ENCODE results near the gene KIF3C. TPM values are rescaled to one million over a fixed set of nuclear protein-coding genes. Genes with fewer than 3 reads are reported as not detected.
A peak's percentile ranks its signal among the peaks of the same experiment; 100 is the strongest.

The KIF3C gene
- total RNA-seq, 2 experiments from 2014 or later: 5.2 to 5.3 TPM

- Mint-ChIP-seq H3K9me3 (ENCODE audit: low read depth) (no peaks in the 10 kb centered on the region), H3K4me3 (peak overlapping the region; percentile 77), H3K27me3 (no peaks in the 10 kb centered on the region), H3K36me3 (ENCODE audit: low read depth) (no peaks in the 10 kb centered on the region), H3K27ac (no peak overlapping the region), H3K4me1 (peaks cover 8% of the 10 kb centered on the region)
- ChIA-PET POLR2A (no interaction called here), CTCF (interaction anchor here (1.1 to 3.2 kb wide), 4 partner anchors 11 to 204 kb away, joined by 3 to 11 read pairs (median 6); no protein-coding TSS in a partner anchor)
- DNase-seq: no peak
- no peak for ATAC-seq
- intact Hi-C loops (cut with DNase I, micrococcal nuclease): no loop called here
These were observed 1.3 kb downstream of the KIF3C start for GRCh38 chr2:25980951-25981350.

- H3K4me1 Mint-ChIP-seq: peaks cover 8% of the 10 kb centered on the region
- H3K4me3 Mint-ChIP-seq: no peak overlapping the region
- H3K9me3 Mint-ChIP-seq (ENCODE audit: low read depth): no peaks in the 10 kb centered on the region
- intact Hi-C loops (cut with DNase I, micrococcal nuclease): no loop called here
- H3K27me3 Mint-ChIP-seq: no peaks in the 10 kb centered on the region
- no peak overlapping the region for H3K27ac Mint-ChIP-seq
- DNase-seq (no peak), ATAC-seq (no peak)
- POLR2A ChIA-PET: no interaction called here
- H3K36me3 Mint-ChIP-seq (ENCODE audit: low read depth): no peaks in the 10 kb centered on the region
- CTCF ChIA-PET: interaction anchor here (0.8 to 3.2 kb wide), 3 partner anchors 9 to 29 kb away, joined by 5 to 11 read pairs (median 10); no protein-coding TSS in a partner anchor
These were observed 2.0 kb downstream of the KIF3C start for GRCh38 chr2:25980076-25980887.

- Mint-ChIP-seq H3K27me3 (no peaks in the 10 kb centered on the region), H3K36me3 (ENCODE audit: low read depth) (no peaks in the 10 kb centered on the region), H3K9me3 (ENCODE audit: low read depth) (no peaks in the 10 kb centered on the region), H3K4me1 (peaks cover 8% of the 10 kb centered on the region), H3K27ac (no peak overlapping the region), H3K4me3 (no peak overlapping the region)
- no peak for ATAC-seq
- no peak for DNase-seq
- intact Hi-C loops (cut with DNase I, micrococcal nuclease): no loop called here
- ChIA-PET POLR2A (no interaction called here), CTCF (interaction anchor here (0.8 to 1.1 kb wide), 3 partner anchors 8 to 28 kb away, joined by 3 to 5 read pairs (median 3); no protein-coding TSS in a partner anchor)
These were observed 3.3 kb downstream of the KIF3C start for GRCh38 chr2:25979001-25979400.

GRCh38 chr2:25977768-25978167, 4.5 kb downstream of the KIF3C start:
- Mint-ChIP-seq H3K27ac (no peak overlapping the region), H3K27me3 (no peaks in the 10 kb centered on the region), H3K4me1 (peaks cover 6% of the 10 kb centered on the region), H3K36me3 (ENCODE audit: low read depth) (no peaks in the 10 kb centered on the region), H3K9me3 (ENCODE audit: low read depth) (no peaks in the 10 kb centered on the region), H3K4me3 (no peak overlapping the region)
- CTCF ChIA-PET: interaction anchor here (0.6 to 1.1 kb wide), 3 partner anchors 14 to 95 kb away, joined by 3 to 5 read pairs (median 4); no protein-coding TSS in a partner anchor
- ATAC-seq (no peak), DNase-seq (no peak)
- intact Hi-C loops (cut with DNase I, micrococcal nuclease): no loop called here
- POLR2A ChIA-PET: no interaction called here

DNA sequence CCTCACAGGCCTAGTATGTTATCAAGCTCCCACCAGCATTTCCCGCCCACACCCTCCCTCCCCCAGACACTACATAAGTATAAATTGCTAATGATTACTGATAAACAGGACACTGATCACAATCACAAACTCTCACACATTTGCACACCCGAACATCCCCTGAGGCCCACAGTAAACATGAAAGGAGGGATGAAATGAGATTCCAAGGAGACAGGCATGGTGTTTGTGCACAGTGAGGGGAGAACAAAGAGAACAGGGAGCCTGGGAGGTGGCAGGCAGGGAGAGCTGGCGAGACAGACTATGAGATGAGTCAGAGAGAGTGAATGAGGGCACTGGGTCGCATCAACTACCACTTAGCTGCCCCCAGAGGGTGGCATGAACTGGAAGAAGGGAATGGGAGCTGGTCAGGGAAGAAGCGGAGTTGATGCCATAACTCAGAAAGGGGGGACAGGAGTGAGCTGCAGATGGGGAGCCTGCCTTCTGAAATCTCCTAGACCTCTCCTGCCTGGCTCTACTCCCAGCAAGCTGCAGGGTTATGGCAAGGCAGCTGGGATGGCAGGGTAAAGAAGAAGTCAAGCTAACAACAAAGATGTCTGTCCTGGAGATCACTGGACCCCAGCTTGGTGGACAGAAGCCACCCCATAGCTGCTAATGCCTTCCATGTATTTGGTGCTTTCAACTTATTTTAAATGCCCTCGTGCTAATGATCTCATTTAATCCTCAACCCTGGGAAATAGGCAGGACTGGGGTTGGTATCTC, 5.1 kb downstream of the KIF3C start:
- intact Hi-C loops (cut with DNase I, micrococcal nuclease): no loop called here
- Mint-ChIP-seq H3K4me1 (peaks cover 6% of the 10 kb centered on the region), H3K4me3 (no peak overlapping the region), H3K36me3 (ENCODE audit: low read depth) (no peaks in the 10 kb centered on the region), H3K27me3 (no peaks in the 10 kb centered on the region), H3K9me3 (ENCODE audit: low read depth) (no peaks in the 10 kb centered on the region), H3K27ac (no peak overlapping the region)
- POLR2A ChIA-PET: no interaction called here
- ATAC-seq: no peak
- DNase-seq: no peak
- CTCF ChIA-PET: interaction anchor here (0.6 to 1.1 kb wide), 3 partner anchors 14 to 95 kb away, joined by 3 to 5 read pairs (median 4); no protein-coding TSS in a partner anchor

DNA sequence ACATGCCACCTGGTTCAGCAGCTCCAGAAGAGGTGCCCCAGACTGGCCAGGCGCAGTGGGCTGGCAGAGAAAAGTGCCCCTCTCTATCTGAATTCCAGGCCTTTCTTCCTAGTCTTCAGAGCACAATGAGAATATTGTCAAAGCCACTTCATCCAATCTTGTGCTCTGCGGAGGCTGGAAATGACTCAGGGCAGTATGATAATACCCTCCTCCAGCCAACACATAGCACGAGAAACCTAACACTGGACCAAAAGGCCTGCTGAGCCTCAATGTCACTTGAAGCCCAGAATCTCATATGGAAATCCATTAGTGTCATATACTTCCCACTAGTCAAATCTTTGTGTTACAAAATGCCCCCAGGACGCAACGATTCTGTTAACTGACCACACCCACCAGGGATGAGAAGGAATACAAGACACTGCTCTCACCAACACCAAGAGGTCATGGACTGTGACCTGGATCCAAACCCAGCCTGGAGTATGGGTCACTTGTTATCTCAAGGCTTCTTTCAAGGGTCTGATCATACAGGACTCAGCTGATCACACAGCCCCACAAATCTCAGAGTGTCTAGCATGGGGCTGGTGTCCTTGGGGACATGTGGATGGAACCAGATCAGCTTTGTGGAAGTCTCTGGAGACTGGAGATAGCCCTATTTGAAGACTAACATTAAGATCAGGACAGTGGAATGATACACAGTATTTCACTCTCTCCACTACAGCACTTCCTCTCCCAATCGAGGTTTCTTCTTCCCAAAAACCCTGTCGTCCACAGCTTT, 10.1 kb downstream of the KIF3C start:
- intact Hi-C loops (cut with DNase I, micrococcal nuclease): no loop called here
- ChIA-PET CTCF (interaction anchor here (0.7 to 1.7 kb wide), 5 partner anchors 10 to 193 kb away, joined by 3 to 4 read pairs (median 4); partner anchors contain the start of gene KIF3C), POLR2A (no interaction called here)
- no peaks in the 10 kb centered on the region for H3K36me3 Mint-ChIP-seq (ENCODE audit: low read depth)
- no peaks in the 10 kb centered on the region for H3K9me3 Mint-ChIP-seq (ENCODE audit: low read depth)
- no peak overlapping the region for H3K4me3 Mint-ChIP-seq
- ATAC-seq: no peak
- H3K27me3 Mint-ChIP-seq: no peaks in the 10 kb centered on the region
- no peak for DNase-seq
- H3K4me1 Mint-ChIP-seq: peaks cover 5% of the 10 kb centered on the region
- no peak overlapping the region for H3K27ac Mint-ChIP-seq

DNA sequence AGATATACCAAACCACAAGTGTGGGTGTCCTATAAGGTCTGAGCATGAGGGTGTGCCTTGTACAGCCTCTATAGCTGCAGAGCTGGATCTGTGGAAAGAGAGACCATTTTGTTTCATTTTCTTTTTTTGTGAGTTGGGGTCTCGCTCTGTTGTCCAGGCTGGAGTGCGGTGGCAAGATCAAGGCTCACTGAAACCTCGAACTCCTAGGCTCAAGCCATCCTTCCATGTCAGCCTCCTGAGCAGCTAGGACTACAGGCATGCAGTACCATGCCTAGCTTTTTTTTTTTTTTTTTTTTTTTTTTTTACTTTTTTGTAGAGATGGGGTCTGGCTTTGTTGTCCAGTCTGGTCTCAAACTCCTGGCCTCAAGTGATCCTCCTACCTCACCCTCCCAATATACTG, 10.7 kb downstream of the KIF3C start:
- H3K27ac Mint-ChIP-seq: no peak overlapping the region
- intact Hi-C loops (cut with DNase I, micrococcal nuclease): no loop called here
- no peak for DNase-seq

GRCh38 chr2:25966531-25967270, 15.6 kb downstream of the KIF3C start:
- Mint-ChIP-seq H3K36me3 (ENCODE audit: low read depth) (no peaks in the 10 kb centered on the region), H3K4me1 (peaks cover 5% of the 10 kb centered on the region), H3K9me3 (ENCODE audit: low read depth) (no peaks in the 10 kb centered on the region), H3K4me3 (no peak overlapping the region), H3K27ac (no peak overlapping the region), H3K27me3 (no peaks in the 10 kb centered on the region)
- ATAC-seq (no peak), DNase-seq (no peak)
- POLR2A ChIA-PET: no interaction called here
- intact Hi-C loops (cut with DNase I, micrococcal nuclease): no loop called here
- CTCF ChIA-PET: interaction anchor here (2.2 kb wide), 1 partner anchor 16 kb away, joined by 7 read pairs; no protein-coding TSS in a partner anchor

More for the DNA sequence above, 10.7 kb downstream of the KIF3C start:
- Mint-ChIP-seq H3K4me3 (no peak overlapping the region), H3K27me3 (no peaks in the 10 kb centered on the region), H3K4me1 (peaks cover 2% of the 10 kb centered on the region), H3K9me3 (ENCODE audit: low read depth) (no peaks in the 10 kb centered on the region), H3K36me3 (ENCODE audit: low read depth) (no peaks in the 10 kb centered on the region)
- ATAC-seq: no peak
- CTCF ChIA-PET: interaction anchor here (0.6 kb wide), 1 partner anchor 65 kb away, joined by 3 read pairs; no protein-coding TSS in a partner anchor
- POLR2A ChIA-PET: no interaction called here

DNA sequence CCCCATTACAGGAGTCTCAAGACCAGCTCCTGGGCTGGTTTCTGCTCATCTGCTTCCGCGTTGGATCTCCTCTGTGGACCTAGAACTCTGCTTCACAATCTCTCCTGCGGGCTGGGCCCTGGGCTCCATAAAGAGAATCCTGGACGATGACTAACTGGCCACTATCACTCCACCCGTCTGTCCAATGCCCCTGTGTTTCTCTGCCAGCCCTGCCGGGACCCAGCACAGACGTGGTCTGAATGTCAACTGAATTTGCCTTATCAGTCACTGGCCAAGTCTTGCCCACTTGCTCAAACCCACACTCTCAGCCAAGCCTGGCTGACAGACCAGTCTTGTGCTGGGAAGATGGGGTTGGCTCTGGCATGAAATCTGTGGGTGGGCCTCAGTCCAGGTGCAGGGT, 17.4 kb downstream of the KIF3C start:
- CTCF ChIA-PET: interaction anchor here (1.6 kb wide), 1 partner anchor 9 kb away, joined by 4 read pairs; no protein-coding TSS in a partner anchor
- POLR2A ChIA-PET: no interaction called here
- no peaks in the 10 kb centered on the region for H3K36me3 Mint-ChIP-seq (ENCODE audit: low read depth)
- no peak overlapping the region for H3K4me3 Mint-ChIP-seq
- intact Hi-C loops (cut with DNase I, micrococcal nuclease): no loop called here
- ATAC-seq: no peak
- no peaks in the 10 kb centered on the region for H3K27me3 Mint-ChIP-seq
- H3K9me3 Mint-ChIP-seq (ENCODE audit: low read depth): no peaks in the 10 kb centered on the region
- no peak overlapping the region for H3K27ac Mint-ChIP-seq
- H3K4me1 Mint-ChIP-seq: peaks cover 14% of the 10 kb centered on the region
- DNase-seq: no peak

DNA sequence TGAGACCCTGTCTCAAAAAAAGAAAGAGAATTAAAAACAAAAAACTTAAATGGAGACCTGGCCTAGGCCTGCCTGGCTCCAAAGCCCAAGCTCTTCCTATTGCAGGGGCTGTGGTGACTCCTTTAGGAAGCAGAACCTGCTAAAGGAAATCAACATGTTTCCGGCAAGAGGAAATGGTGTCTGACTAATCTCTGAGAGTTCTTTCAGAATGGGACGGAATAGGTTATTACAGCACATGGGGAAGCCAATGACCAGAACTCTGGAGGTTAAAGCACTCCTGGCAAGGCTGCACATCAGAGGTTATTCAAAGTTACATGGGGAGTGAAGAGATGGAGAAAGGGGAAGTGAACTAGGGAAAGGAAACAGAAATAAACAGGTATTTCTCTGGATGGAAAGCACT, 21.4 kb downstream of the KIF3C start:
- ChIA-PET CTCF (interaction anchor here (0.9 to 3.0 kb wide), 2 partner anchors 10 to 12 kb away, joined by 4 to 12 read pairs; no protein-coding TSS in a partner anchor), POLR2A (no interaction called here)
- Mint-ChIP-seq H3K9me3 (ENCODE audit: low read depth) (no peaks in the 10 kb centered on the region), H3K4me1 (peaks cover 12% of the 10 kb centered on the region), H3K27me3 (no peaks in the 10 kb centered on the region), H3K27ac (peak overlapping the region; percentile 10), H3K36me3 (ENCODE audit: low read depth) (no peaks in the 10 kb centered on the region), H3K4me3 (no peak overlapping the region)
- intact Hi-C loops (cut with DNase I, micrococcal nuclease): no loop called here
- ATAC-seq (peak; percentile 30), DNase-seq (no peak)
